GM18508 (cell line): Measurements from ENCODE around the gene DRC7.

ENCODE experiments used
- ATAC-seq: cut with Tn5 transposase; IDR thresholded peaks from one replicate; pipeline ENCODE4 v1.9.1; 2021; ENCODE audit warnings: moderate number of reproducible peaks; ENCODE audit not compliant: insufficient read depth, unreplicated experiment

DRC7 gene

DNA sequence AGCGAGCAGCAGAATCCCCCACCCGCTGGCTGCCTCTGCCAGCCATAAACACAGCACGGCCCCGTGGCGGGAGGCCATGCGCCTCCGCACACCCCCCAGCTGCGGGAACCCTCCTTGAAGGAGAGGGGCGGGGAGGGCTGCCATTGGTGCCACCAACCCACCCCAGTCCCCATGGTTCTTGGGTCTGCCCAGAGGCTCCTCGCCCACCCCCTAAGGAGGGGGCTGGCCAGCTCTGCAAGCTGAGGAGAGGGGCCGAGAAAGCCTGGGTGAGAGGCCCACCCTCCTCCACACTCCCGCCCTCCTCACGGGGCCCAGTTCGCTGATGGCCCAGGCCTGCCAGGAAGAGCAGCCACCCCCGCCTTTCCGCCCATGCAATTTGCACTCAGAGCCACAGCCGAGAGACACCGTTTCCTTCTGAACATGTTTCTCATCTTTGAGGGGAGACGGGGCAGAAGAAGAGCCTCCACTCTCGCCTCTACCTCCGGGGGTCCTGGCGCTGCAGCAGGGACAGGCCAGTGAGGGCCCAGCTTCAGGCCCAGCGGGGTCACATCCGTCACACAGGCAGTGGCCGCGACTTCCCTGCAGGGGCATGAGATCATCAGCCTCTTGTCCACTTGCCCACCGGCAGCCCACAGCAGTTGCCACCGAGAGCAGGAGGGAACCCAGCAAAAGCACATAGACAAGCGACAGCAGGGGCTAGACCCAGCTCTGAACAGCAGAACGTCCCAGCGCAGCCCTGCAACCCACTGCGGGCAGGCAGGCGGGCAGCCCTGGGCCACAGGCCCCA lies 63.9 kb downstream of the DRC7 start:
- ATAC-seq = no peak

DNA sequence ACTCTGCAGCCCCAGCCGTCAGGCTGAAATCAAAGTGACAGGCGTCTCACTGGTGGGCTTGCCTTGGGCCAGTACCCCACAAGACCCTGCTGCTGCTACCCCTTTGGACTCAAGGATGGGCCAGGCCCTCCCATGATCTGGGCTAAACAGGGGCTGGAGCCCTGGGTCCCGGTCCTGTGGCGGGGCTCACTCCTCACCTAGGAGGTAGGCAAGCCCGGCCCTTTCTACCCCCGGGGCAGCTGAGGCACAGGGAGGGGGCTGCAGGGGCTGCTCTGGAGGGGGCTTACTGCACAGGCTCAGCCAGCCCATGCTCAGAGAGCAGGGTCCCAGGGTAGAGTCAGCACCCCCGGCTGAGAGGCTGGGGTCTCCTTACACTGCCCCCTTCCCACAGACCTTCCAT lies 64.5 kb downstream of the DRC7 start:
- no peak for ATAC-seq

DNA sequence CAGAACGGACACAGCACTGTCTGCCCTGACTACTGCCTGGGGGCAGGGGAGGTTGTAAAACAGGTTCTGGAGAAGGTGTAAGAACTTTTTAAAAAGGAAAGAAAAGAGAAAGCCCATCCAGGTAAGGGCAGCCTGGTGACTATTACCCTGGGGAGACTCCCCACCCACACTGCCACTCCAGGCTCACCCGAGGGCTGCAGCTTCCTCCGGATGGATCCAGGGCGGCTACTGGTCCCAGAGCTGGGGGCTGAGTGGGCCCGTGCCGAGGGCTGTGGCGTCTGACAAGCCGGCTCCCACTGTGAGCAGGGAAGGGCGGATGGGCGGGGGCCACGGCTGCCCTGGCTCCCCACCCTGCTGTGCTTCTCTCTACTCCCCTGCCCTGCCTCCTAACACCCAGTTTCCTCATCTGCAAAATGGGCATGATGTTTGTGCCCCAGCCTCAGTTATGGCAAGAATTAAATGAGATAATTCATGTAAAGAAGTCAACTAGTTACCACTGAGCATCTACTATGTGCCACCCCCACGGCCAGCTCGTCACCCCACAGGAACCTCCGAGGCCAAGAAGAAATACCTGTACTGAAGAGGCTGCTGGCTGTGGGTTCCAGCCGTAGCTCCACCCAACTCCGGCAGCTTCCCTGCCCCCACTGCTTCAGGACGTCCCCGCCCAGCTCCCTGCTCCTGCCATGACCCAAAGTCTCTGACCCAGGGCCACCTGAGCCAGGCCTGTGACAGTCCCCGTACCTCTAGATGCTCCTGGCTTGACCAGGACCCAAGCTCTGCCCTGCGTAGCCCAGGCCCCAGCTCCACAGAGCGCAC lies 65.1 kb downstream of the DRC7 start:
- ATAC-seq = no peak

DNA sequence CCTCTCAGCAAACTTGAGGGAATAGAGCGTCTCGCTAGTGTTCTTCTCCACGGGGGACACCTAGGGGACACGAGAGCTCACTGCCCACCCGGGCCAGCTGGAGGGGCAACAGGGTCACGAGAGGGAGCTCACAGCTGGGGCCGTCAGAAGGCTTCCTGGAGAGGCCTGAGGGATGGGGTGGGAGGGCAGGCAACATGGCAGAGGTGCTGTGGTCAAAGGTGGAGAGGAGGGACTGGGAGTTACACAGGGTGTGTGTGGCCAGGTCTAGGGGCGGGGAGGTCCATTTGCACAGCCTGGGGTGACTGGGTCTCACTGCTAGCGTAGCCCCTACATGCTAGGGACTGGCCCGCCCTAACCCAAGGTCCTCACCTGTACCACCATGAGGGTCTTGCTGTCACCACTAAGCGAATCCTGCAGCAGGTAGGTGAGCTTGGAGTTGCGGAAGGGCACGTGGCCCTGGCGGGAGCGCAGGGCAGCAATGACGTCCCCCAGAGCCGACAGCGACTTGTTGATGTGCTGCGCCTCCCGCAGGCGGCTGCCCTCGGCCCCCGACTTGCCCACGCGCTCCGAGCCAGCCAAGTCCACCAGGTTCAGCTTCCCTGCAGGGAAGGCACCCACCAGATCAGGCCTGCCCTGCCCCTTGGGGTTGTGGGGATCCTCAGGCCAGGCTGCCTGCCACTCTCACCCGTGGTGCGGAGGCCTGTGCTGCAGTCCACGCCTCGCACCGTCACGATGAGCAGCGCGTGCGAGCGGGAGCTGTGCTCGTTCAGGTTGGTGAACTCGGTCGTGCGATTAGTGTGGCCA lies 66.0 kb downstream of the DRC7 start:
- no peak for ATAC-seq

DNA sequence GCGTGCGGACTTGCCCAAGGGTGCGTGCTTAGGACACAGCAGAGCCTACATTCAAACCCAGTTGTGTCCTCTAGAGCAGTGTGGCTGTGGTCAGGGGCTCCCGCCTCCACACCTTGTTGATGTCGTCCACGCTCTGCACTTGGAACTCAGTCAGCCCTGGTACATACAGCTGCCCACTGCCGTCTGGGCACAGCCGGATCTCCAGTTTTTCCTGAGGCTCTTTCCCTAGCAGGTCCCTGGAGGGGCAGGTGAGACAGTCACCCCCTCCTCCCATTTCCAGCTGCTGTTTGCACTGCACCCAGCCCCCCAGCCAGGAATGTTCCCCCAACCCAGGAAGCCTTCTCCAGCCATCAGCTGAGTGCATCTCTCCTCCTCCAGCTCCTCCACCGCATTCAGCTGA lies 66.7 kb downstream of the DRC7 start:
- no peak for ATAC-seq

DNA sequence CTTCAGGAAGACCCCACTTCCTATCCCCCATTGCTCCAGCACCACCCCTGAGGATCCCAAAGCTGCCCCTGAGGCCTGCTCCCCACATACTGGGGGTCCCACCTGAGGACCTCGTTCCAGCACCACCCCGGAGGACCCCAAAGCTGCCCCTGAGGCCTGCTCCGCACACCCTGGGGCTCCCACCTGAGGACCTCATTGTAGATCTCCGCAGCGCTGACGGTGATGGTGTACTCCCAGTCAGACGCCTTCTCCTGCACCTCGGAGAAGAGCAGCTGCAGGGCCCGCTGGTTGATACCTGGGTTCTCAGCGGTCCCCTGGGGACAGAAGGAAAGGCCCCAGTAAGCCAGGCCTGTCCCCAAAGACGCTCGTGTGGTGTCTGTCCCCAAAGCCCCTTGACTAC lies 67.4 kb downstream of the DRC7 start:
- no peak for ATAC-seq

DNA sequence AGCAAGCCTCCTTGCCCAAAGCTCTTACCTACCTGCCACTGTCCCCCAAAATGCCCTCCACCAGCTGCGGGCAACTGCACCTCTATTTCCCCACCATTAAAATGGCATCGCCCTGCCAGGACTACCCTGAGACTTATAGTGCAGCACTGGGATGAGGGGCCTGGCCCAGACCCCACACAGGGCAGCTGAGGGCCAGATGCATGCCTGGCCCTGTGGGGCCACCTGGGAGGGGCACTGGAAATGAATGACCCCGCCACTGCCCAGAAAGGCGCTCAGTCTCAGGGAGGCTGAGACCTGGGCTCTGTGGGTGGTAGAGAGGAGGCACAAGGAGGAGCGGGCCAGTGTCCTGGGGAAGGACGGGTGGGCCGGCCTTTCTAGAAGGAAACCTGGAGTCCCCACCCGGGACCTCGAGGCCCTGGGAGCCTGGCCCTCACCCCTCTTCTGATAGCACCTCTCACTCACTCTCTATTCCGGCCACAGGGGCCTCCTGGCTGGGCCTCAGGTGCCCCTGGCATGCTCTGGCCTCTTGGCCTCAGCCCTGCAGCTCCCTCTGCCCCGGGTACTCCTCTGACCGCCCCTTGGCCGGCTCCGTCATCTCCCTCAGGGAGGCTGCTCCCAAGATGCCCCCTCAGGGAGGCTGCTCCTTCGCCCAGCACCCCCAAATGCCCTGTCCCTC lies 67.9 kb downstream of the DRC7 start:
- ATAC-seq = no peak

DNA sequence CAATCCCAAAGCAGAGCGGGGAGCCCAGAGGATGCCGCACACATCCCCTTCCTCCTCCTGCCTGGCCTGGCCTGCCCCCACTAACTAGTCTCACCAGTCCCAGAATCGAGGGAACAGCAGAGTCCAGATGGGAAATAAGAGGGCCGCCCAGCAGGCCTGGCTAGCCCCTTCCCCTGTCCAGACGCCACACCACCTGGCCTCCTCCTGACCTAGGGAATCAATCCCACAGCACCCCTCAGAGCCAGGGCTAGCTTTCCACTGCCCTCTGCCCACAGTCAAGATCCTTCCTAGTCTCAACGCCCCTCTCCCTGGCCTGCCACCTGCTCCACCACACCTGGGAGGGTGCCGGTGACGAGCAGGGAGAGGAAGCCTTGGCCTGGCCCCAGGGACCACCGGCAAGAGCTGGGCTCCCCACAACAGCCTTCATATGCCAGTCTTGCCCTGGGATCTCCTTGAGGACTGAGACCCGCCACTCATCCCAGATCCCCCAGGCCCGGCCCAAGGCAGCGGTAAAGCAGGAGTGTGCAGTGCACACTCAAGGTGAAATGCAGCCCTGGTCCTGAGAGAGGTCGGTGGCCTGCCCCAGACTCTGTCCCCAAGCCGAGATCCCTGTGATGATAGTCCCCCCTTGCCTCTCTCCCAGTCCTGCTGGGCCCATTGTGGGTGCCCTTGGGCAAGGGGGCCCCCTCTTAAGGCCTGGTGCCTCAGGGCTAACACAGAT lies 68.8 kb downstream of the DRC7 start:
- no peak for ATAC-seq

DNA sequence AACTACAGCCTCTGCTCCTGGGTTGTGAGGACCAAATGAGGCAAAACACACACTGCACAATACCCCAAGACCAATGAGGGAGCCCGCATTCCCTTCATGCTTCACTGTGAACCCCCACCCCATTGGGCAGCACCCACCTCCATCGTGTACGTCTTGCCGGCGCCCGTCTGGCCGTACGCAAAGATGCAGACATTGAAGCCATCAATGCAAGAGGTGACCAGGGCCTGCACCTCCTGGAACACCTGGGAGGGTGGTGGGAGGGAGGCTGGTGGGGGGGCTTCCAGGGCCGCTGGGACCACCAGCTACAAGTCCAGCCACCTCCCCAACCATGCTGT lies 69.4 kb downstream of the DRC7 start:
- ATAC-seq = no peak

DNA sequence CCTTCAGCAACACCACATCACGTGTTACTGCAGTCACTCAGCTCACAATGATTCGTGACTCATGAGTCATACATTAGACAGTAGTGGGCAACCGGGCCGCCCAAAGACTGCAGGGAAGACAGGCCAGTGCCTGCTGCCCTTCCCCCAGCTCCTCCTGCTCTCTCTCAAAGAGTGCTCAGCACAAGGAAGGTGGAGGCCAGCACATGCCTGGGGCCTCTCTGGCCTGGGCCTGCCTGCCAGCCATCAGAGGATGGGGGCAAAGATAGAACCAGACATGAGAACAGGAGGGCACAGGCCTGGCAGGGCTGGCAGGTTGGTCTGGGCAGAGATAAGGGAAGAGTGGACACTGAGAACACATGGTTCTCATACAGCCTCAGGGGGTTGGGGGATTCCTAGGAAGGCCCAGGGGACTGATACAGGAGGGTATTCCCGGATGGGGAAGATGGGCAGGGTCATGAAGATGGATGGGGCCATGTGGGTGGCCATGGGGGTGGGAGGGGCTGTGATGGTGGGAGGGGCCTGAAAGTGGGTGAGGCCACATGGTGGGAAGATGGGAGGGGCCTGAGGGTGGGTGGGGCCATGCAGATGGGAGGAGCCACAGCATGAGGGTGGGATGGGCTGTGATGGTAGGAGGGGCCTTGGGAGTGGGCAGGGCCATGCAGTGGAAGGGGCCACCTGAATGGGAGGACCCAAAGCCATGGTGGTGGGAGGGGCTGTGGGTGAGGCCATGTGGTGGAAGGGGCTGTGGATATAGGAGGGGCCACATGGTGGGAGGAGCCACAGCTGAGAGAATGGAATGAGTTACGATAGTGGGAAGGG lies 69.9 kb downstream of the DRC7 start:
- no peak for ATAC-seq

DNA sequence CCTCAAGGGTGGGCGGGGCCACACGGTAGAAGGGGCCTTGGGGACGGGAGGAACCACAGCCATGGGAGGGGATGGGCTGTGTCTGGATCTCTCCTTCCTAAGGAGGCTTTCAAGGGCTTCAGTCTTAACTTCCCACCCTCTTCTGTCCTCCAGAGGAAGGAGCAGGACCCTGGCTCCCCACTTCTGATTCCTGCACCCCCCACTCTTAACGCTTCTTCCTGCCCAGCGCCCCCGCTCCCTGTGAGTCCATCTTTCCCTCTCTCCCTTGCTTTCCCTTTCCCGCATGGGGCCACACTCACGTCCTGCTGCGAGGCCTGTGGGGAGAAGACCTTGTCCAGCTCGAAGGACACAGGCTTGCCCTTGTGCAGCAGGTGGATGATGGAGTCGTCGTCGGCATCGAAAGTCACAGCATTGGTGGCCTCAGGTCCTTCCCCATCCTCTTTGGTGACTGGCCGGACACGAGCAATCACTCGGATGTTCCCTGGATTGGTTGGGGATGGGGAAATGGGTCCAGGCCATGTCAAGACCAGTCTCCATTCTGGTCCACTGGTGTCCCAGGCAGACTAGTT lies 70.6 kb downstream of the DRC7 start:
- no peak for ATAC-seq

DNA sequence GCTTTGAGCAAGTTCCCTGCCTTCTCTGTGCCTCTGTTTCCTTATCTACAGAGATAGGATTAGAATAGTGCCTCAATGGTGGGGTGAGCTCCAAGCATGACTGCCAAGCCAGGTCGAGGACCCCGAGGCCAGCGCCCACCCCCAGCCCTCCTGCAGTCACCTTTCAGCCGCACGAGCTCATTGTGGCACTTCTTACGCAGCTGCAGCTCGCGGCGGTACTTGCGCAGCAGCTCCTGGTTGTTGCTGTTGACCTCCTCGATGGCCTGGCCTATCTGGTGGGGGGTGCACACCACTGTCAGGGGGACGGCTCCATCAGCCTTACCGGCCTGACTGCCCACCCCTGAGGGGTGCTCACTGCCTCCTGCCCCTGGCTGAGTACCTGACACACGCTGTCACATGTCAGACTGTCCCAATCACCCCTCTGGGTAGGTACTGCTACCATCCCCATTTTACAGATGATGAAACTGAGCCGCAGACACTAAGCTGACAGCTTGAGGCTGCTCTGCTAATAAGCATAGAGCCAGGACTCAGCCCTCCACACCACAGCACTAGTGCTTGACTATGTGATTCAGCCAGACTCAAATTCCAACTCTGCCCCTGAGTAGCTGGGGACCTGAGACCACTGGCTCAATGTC lies 72.2 kb downstream of the DRC7 start:
- no peak for ATAC-seq

DNA sequence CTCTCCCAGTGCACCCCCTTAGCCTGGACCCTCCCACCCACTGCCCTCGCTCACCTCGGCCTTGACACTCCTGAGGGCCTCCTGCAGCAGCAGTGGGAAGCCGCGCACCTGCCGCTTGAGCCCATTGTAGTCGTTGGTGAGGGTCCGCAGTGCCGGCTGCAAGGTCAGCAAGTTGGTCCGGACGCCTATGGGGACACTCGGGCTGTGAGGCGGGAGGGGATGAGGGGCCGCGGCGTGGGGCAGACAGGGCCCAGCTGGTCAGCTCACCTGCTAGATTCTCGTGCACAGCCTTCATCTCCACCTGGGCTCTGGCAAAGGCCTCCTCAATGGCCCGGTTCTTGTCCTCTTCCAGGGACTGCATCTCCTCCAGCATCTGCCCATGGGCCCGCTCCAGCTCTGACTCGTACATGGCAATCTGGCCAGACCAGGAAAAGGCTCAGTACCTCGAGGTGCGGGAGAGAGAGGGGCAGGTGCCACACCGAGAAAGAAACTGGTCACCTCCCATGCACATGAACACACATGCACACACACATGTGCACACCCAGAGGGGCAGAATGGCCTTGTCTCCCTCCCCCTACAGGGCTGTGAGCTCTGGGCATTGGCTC lies 75.0 kb downstream of the DRC7 start:
- ATAC-seq = no peak

DNA sequence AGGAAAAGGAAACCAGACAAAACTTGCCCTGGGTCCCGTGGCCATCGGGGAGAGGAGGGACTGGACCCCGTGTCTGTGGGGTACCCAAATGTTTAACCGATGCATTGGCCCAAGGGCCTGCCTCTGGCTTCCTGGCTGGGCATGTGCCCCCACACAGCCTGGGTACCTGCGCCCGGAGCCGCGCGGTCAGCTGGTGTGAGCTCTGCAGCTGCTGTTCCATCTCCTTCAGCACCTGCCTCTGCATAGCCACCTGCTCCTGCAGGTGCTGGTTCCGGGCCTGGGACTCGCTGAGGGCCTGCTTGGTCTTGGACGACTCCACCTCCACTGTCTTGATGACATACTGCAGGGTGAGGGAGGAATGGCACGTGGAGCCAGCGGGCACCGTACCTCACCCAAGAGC lies 75.8 kb downstream of the DRC7 start:
- ATAC-seq = no peak

DNA sequence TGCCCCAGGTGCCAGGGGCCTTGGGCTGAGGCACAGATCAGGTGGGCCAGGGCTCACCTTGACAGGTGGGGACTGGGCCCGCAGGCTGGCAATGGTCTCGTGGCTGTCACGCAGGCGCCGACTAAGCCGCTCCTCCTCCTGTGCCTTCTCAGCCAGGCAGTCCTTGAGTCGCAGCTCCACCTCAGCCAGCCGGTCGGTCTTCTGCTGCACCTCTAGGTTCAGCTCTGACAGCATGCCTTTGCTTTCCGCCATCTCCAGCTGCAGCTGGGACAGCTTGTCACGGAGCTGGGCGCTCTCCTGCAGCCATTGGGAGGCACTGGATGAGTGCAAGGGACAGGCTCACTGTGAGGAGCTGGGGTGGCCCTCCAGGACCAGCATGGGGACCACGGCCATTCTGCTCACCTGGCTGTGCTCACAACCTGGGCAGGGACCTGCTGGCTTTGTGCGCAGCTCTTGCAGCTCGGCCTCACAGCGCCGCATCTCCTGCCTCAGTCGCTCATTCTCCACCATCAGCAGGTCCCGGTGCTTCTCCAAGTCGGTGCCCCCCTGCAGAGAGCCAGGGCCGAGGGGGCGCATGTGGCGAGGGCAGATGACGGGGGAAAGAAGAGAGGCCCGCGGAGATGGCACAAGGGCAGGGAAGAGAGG lies 76.7 kb downstream of the DRC7 start:
- no peak for ATAC-seq

DNA sequence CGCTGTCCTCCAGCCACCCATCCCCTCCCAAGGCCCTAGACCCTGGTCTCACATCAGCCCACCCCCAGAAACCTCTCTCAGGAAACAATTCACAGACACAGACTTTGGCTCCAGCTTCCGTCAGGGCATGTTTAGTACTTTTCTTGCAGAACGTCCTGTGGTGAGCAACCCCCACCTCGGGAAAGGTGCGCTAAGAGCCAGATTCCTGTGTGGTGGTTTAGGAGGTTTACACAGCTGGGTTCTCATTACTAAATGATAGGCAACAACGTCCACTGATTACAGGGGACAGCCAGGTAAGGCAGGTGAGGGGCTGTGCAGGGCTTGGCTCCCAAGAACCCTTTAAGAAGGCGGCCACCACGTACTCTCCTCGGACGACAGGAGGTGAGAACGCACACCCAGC lies 78.4 kb downstream of the DRC7 start:
- no peak for ATAC-seq

DNA sequence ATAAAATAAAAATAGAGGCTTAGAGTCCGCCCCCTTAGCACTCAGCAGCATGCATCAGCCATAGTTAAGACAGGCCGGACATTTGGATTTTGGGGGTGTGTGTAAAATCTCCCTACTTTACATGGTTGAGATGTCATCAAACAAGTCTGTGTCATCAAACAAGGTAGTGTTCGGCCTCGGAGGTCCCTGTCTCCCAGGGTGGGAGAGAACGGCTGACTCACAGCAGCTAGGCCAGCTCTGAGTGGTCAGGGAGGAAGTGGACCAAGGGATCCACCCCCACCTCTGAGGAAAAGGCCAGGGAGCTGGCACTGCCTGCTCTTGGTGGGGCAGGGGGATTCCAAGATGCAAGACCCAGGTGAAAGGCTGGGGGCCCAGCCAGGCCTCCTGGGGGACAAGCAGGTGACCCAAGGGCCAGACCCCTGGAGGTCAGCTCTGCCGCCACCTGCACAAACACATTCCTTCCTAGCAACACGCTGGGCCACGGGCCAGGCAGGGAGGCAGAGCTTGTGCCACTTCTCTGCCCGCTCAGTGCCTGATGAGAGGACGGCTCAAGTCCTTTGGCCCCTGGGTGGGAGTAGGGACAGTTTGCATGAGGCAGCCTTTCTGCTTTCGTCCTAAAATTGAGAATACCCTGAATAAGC lies 79.2 kb downstream of the DRC7 start:
- ATAC-seq = no peak
